IPS DF 19.7 (cell line): ENCODE data around the gene TSTD2.

Experiments
- DNase-seq: peaks from one replicate; pipeline ENCODE4 v3.0.0-alpha.2; 2013; ENCODE audit warnings: low read depth, low spot score

The TSTD2 gene

DNA sequence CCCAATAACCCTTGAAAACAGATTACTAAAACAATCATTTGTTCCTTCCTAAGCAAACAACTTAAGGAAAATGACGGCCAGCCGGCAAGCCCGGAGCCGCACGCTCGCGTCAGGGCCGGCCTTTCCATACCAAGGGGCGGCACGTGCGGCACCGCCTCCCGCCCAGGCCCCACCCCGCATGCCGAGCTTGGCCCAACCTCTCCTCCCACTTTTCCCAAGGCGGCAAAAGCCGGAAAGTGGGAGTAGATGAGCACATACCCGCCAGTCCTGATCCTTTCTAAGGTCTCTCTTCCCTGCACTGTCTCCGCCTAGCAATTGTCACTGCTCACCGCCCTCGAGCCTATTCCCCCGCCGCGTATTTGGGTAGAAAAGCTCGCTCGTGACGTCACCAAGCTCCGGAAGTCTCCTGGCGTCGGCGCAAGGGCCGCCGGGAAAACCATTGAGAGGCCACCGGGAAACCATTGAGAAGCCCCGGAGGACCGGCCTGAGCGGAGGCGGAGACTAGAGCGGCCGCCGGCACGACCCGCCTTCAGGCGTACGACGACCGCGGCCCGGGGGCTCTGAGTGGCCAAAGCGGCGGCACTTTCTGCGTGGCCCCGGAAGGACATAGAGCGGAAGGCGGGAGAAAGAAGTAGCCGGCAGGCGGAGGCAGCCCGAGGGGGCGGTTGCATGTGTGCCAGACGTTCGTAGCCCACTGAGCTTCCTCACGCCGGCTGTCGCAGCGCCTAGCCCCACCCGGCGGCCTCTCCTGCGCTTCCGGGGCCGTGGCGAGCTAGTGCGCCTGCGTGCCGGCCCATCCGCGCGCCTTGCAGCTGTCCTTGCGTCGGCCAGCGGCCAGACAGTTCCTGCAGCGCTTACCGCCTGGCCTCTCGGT lies at the start of gene TSTD2, which contains the start of gene NCBP1:
Gene TSTD2, minus strand, starts transcription at position 384 of the 874 bp plus-strand sequence. CDS start 5,806 bp downstream, outside the sequence.
Gene NCBP1, plus strand, starts transcription at position 837 of the 874 bp plus-strand sequence. CDS start 61 bp downstream, outside the sequence.
- DNase-seq = peak; percentile 82

DNA sequence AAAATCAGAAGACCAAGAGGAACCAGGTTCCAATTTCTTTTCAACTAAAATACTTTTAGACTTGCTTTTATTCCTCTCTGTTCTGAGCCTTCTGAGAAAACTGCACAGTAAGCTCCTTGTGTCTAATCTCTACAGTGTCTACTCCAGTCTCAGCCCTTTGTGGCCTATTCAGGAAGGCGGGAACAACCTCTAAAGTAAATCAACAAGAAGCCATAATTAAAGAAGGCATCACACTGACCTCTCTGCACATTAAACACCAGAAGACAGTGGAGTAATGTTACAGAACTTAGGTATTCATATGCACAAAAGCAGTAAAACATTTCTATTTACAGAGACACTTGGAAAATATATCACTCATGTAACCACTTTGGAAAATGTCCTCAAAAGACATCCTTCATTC lies 49.1 kb upstream of the TSTD2 start:
- no peak for DNase-seq

DNA sequence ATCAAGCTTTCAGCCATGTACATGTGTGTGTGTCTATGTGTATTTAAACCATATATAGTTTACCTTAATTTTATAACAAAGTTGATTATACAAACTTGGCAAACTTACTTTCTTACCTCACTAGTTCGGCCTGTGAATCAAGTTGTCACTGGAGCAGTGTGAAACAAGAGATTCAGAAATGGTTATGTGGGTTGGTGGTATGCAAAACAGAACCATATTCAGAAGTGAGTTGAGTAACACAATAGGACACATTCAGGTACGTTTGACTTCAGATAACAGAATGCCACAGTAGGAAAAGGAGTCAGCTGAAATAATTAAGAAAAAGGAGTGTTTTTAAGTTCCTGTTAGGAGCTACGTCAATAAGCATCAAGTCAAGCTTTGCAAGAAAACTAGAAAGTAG lies 42.5 kb upstream of the TSTD2 start:
- DNase-seq = no peak

DNA sequence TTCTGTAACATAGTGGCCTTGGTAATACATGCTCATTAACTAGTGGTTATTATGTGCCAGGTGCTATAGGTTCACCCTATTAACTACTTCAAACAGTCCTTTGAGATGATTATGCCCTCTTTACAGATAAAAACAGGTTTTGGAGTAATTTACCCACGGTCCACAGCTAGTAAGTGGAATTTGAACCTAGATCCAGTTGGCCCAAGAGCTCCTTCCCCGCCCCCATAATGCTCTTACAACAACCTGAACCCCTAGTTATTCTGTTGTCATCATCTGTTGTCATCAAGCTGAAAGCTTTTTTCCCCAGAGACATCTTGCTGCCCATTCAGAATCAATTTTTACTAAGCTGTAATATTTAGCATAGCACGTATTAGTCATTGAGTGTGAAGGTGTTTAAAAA lies 40.8 kb upstream of the TSTD2 start:
- no peak for DNase-seq

GRCh38 chr9:97672403-97672802 lies 39.2 kb upstream of the TSTD2 start:
- no peak for DNase-seq

DNA sequence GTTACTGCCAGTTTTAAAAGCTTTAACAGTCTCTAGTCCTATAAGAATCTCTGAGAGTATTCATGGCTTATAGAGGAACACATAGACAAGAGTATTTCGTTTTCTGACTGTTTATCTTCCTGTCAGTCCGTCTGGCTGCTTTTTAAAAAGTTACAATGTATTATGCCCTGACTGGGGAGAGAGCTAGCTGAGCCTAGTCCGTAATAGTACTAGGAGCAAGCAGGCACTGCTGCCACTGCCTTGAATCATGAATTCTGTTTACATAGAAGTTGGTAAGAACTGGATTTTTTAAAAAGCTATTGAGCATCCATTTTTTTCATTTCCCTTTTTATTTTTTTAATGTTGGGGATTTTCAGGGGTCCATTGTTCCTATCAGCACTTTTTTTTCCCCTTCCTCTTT lies 37.4 kb upstream of the TSTD2 start:
- DNase-seq = no peak

- DNase-seq = no peak
Observed at GRCh38 chr9:97668485-97668884, 35.3 kb upstream of the TSTD2 start.

DNA sequence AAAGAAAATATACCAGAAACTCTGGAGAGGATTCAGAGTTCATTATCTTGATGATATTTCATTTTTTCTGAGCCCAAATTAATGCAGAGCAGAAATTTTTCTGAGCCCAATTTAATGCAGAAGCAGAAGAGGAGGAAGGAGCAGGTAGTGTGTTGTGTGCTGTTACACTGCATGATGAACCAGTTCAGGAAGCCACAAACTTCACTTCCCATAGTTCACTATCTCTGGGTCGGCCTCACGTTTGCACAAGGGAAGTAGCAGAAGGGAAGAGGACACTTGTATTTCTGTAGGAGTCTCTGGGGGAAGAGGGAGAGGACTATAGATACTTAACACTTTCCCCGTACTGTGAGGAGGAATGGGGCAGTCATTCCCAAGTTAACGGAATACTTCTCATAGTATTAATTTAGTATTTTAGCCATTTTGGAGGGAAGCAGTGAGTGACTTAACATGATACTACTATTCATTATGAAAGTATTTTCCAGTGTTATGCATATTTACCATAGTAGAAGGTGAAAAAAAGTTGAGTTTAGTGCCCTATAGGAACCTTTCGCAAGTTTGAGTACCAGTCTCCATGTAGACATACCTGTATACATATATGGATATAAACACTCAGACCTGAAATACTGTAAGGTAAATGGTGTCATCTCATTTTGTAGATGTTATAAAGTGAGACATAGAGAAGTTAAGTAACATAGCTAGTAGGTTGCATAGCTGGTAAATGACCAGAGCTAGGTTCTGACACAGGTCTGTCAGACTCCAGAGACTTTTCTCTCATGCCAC lies 33.9 kb upstream of the TSTD2 start:
- no peak for DNase-seq

DNA sequence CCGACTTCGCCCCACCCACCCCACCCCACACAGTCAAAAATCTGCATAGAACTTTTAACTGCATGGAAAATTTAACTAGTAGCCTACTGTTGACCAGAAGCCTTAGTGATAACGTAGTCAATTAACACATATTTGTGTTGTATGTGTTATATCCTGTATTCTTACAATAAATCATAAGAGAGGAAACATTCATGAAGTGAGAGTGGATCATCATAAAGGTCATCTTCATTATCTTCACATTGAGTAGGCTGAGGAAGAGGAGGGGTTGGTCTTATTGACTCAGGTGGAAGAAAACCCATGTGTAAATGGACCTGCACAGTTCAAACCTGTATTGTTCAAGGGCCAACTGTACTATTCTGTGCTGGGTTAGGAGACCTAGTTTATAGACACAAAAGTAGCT lies 32.6 kb upstream of the TSTD2 start:
- DNase-seq = no peak

DNA sequence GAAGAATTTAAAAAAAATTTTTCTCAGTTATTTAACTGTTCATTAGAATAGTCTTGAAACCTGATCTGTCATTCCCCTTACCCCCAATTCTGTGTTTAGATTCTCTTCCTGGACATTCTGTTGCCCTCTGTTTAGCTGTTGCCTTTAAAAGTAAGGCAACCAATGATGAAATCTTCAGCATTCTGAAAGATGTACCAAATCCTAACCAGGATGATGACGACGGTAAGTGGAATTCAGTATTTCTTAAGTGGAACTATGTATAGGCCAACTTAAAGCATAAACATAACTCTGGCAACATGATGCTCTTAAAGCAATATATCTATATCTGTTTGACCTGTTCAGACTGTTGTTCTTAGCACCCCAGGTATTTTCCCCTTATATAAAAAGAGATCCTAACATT lies 27.7 kb upstream of the TSTD2 start:
- no peak for DNase-seq

DNA sequence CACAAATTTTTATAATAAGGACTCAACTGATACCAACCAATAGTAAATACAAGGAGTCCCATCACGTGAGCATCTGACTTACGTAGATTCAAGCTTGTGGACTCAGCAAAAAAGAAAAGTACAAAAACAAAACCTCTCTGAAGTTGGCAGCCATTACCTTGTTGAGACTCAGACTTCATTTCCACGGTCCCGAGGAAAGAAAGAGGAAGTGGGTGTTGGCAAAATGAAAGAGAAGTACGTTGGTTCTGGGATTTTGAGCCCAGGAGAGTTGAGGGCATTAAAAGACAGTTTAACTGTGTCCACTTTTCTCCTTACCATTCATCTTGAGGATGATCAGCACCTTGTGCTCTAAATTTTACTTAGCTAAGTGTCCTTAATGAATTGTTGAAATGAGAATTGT lies 27.2 kb upstream of the TSTD2 start:
- DNase-seq = no peak

- no peak for DNase-seq
Observed at GRCh38 chr9:97659771-97660170, 26.6 kb upstream of the TSTD2 start.

DNA sequence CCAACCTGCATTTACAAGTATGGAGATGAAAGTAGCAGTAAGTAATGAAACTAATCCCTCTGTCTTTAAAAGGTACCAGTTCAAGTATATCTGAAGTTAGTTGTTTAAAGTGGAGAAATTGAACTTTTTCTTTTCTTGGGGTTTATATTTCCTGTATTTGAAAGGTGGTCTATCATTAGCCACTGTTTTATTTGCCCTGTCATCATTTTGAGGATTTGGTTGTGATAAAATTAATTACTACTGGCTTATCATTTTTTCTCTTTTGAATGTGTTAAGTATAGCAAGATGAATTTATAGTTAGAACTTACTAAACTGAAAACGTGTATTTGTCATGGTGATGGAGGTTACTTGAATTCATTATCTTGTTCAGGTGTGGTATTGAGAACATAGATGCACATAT lies 25.5 kb upstream of the TSTD2 start:
- no peak for DNase-seq

DNA sequence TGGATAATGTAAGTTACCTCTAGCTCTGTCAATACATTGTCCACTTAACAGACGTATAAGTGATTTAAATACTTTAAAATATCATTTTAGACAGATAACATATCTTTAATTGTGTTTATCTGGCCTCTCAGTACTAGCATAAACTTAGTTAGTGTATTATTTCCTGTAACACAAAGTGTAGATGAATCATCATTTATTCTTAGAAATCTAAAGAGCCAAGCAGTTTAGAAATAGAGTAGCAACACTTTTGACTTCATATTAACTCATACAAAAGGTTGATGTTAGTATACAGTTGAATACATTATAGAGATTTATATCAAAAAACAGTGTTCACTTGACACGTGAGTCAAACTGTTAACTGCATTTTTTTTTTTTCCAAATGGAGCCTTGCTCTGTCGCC lies 18.5 kb upstream of the TSTD2 start:
- DNase-seq = no peak

DNA sequence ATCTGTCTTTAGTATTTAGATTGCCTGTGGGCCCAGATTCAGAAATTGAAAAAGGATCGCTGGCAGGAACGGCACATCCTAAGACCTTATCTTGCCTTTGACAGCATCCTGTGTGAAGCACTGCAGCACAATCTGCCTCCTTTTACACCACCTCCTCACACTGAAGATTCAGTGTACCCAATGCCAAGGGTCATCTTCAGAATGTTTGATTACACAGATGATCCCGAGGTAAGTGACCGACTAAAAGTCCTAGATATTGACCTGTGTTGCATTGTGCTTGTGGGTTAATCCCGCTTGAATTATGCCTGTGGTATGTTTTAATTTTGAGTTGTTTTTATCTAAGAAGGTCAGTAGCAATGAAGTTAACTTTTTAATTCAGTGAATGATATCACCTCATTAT lies 14.8 kb upstream of the TSTD2 start:
- no peak for DNase-seq

- DNase-seq = no peak
Observed at GRCh38 chr9:97645720-97646119, 12.6 kb upstream of the TSTD2 start.

- no peak for DNase-seq
Observed at GRCh38 chr9:97640325-97640724, 7.2 kb upstream of the TSTD2 start.

DNA sequence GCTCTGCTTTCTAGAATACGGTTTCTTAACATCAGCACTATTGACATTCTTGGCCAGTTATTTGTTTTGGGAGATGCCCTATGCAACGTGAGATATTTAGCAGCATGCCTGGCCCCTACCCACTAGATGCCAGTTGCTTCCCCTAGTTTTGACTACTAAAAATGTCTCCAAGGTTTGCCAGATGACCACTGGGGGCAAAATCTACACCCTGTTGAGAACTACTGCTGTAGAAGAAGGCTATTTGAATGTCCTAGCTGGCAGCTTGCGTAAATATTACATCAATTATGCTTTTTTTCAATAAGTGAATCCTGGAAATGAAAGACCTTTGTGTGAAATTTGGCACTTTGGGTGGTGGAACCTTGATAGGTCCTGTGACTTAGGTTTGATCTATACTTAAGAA lies 5.5 kb upstream of the TSTD2 start:
- DNase-seq = no peak

DNA sequence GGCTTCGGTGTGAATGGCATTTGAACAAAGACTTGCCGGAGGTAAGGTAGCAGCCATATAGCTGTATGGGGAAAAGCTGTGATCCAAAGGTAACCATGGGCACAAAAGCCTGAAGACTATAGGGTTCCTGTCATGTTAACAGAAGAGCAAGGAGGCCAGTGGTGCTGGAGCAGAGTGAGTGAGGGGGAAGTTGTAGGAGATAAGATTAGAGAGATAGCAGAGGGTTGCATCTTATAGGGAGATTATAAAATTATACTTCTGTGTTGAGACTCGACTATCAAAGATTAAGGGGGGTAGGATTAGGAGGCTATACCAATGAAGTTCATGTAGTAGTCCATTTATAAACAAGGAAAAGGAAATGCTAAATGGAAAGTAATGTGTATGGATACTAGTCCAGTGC lies 3.7 kb upstream of the TSTD2 start:
- no peak for DNase-seq

GRCh38 chr9:97635026-97635425 lies 1.9 kb upstream of the TSTD2 start:
- DNase-seq = no peak

DNA sequence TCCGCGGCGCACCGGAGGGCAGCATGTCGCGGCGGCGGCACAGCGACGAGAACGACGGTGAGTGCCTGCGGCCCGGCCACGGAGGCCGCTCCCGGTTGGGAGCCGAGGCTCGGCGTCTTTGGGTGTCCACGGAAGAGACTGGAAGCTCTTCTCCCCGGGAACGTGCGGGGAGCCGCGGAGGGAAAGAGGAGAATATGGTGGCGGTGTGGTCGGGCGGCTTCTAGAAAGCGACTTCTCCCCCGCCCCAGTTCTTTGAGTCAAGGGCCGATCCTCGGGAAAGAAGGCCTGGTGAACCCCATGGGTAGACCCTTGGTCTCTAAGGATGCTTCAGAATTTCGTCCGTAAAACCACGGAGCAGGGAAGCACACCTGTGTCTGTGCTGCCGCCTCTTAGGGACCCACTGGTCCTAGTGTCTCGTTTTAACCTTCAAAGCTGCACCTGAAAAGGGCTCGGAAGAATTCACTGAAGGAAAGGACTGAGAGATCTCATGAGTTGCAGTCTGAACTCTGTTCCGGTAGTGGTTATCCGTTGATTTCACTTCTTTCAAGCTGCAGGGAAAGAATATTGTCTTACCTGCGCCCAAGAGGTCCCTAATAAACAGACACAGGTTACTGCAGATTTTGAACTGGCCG lies 807 bp upstream of the TSTD2 start:
- no peak for DNase-seq

GRCh38 chr9:97632248-97632984 lies 752 bp downstream of the TSTD2 start:
- DNase-seq = peak; percentile 38
